HepG2 (cell line): ENCODE measurements around the gene NRBP1. TPM values are rescaled to one million over a fixed set of nuclear protein-coding genes. Genes with fewer than 3 reads are reported as not detected.

Source experiments
- HOMEZ ChIP-seq: IDR thresholded peaks from 2 replicates; pipeline ENCODE4 v1.6.1; 2016; ENCODE audit warnings: low read depth
- KDM5A ChIP-seq: fragments of 200-600 bp; sonication (generic); IDR thresholded peaks from 2 replicates; pipeline ENCODE4 v1.7.0; 2018; ENCODE audit warnings: antibody characterized with exemption, mild to moderate bottlenecking, low read length, borderline replicate concordance
- MBNL3 ChIP-seq: fragments of 250-450 bp; sonication (Bioruptor Pico); conservative IDR thresholded peaks from 2 replicates; pipeline ENCODE4 v1.8.0; 2022; ENCODE audit warnings: mild to moderate bottlenecking, inconsistent platforms
- MZF1 ChIP-seq: sonication (generic); formaldehyde crosslinking; IDR thresholded peaks from 2 replicates; pipeline ENCODE4 v1.8.1; 2023; ENCODE audit warnings: mild to moderate bottlenecking, missing genetic modification reagents, borderline replicate concordance
- POLR2AphosphoS2 ChIP-seq: IDR thresholded peaks from 2 replicates; pipeline ENCODE4 v1.6.1; 2011; ENCODE audit warnings: low read depth, low read length, improper control_type of control experiment
- PRPF4 ChIP-seq: fragments of 200-400 bp; formaldehyde crosslinking; IDR thresholded peaks from 2 replicates; pipeline ENCODE4 v1.6.1; 2016; ENCODE audit warnings: low read length, low read depth; ENCODE audit not compliant: poor library complexity, severe bottlenecking
- RBM22 ChIP-seq: fragments of 200-400 bp; formaldehyde crosslinking; optimal IDR thresholded peaks from 2 replicates; pipeline ENCODE3; 2017; ENCODE audit warnings: mild to moderate bottlenecking, low read length, moderate library complexity
- SAP130 ChIP-seq: IDR thresholded peaks from 2 replicates; pipeline ENCODE4 v1.6.1; 2016; ENCODE audit warnings: low read depth
- TGIF2 ChIP-seq: IDR thresholded peaks from 2 replicates; pipeline ENCODE4 v1.6.1; 2016; ENCODE audit warnings: control low read depth, missing compliant biosample characterization
- ZMYM2 ChIP-seq: sonication (generic); formaldehyde crosslinking; IDR thresholded peaks from 2 replicates; pipeline ENCODE4 v1.8.0; 2022; ENCODE audit warnings: mild to moderate bottlenecking, missing genetic modification reagents
- ZNF225 ChIP-seq: sonication (generic); formaldehyde crosslinking; IDR thresholded peaks from 2 replicates; pipeline ENCODE4 v1.4.0; 2020; ENCODE audit warnings: mild to moderate bottlenecking, missing genetic modification reagents
- ZNF232 ChIP-seq: sonication (generic); formaldehyde crosslinking; IDR thresholded peaks from 2 replicates; pipeline ENCODE4 v1.4.0; 2020; ENCODE audit warnings: missing genetic modification reagents, borderline replicate concordance
- ZNF296 ChIP-seq: sonication (generic); formaldehyde crosslinking; conservative IDR thresholded peaks from 2 replicates; pipeline ENCODE4 v1.5.0; 2020; ENCODE audit warnings: mild to moderate bottlenecking, missing genetic modification reagents
- ZNF451 ChIP-seq: sonication (generic); formaldehyde crosslinking; IDR thresholded peaks from 2 replicates; pipeline ENCODE4 v1.5.0; 2020; ENCODE audit warnings: mild to moderate bottlenecking, missing genetic modification reagents
- ZNF772 ChIP-seq: sonication (generic); formaldehyde crosslinking; IDR thresholded peaks from 2 replicates; pipeline ENCODE4 v1.5.0; 2020; ENCODE audit warnings: mild to moderate bottlenecking, missing genetic modification reagents
- polyA plus RNA-seq, 8 experiments: library from polyadenylated mRNA; depleted of rRNA in 3 of 8; stranded (reverse) in 7 of 8; unstranded in 1 of 8; fragments of >200 nt; fragmentation: Illumina TruSeq in 4 of 8; extraction: Trizol in 4 of 8; gene quantifications; 2 replicates each; pipeline versions ENCODE4 v1.2.1 to v1.2.3, GENCODE V29; 2011 to 2016; ENCODE audit warnings: low read depth in 4 of 8, missing spikeins in 1 of 8, mixed read lengths in 1 of 8; ENCODE audit not compliant: insufficient read depth in 1 of 8
- total RNA-seq, 5 experiments: library from RNA; depleted of rRNA; stranded (reverse); fragments of >200 nt; fragmentation: Illumina TruSeq; extraction: Trizol; gene quantifications; 2 replicates each; pipeline ENCODE4 v1.2.3, GENCODE V29; 2016; ENCODE audit warnings: low read depth in 1 of 5
- TF ChIP-seq, protein P1 (sequence below): IDR thresholded peaks from 2 replicates; pipeline ENCODE4 v1.6.1; 2018; ENCODE audit warnings: missing genetic modification reagents
- TF ChIP-seq, protein P2 (sequence below): sonication (generic); formaldehyde crosslinking; IDR thresholded peaks from 2 replicates; pipeline ENCODE4 v1.5.0; 2020; ENCODE audit warnings: mild to moderate bottlenecking, missing genetic modification reagents, borderline replicate concordance
- TF ChIP-seq, protein P3 (sequence below): sonication (generic); formaldehyde crosslinking; IDR thresholded peaks from 2 replicates; pipeline ENCODE4 v1.4.0; 2020; ENCODE audit warnings: missing genetic modification reagents
- TF ChIP-seq, protein P4 (sequence below): sonication (generic); formaldehyde crosslinking; IDR thresholded peaks from 2 replicates; pipeline ENCODE4 v1.4.0; 2020; ENCODE audit warnings: missing genetic modification reagents, mild to moderate bottlenecking, borderline replicate concordance

NRBP1 gene
- total and polyA plus RNA-seq, 2 of the 13 experiments (the other 11 are each of a cell fraction or from before 2014, with no cell fraction given) = 165 to 240 TPM

GRCh38 chr2:27409321-27410073 lies 18.9 kb upstream of the NRBP1 start, which contains the start of gene PPM1G (continued):
- peak; percentile 68; the same call in 1 of the 2 replicates for TF ChIP-seq HOMEZ
- no peak for TF ChIP-seq MBNL3 (CRISPR knock-in tag)
- TF ChIP-seq ZMYM2 (CRISPR knock-in tag) = no peak
- no peak for TF ChIP-seq TGIF2 (CRISPR knock-in tag)
- TF ChIP-seq ZNF451 (CRISPR knock-in tag) = peak; percentile 90
- TF ChIP-seq, protein P1, sequence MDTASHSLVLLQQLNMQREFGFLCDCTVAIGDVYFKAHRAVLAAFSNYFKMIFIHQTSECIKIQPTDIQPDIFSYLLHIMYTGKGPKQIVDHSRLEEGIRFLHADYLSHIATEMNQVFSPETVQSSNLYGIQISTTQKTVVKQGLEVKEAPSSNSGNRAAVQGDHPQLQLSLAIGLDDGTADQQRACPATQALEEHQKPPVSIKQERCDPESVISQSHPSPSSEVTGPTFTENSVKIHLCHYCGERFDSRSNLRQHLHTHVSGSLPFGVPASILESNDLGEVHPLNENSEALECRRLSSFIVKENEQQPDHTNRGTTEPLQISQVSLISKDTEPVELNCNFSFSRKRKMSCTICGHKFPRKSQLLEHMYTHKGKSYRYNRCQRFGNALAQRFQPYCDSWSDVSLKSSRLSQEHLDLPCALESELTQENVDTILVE (CRISPR knock-in tag) = peak; percentile 91; the same call in 1 of the 2 replicates
- TF ChIP-seq ZNF225 (CRISPR knock-in tag) = peak; percentile 88; the same call in 1 of the 2 replicates
- TF ChIP-seq PRPF4 = no peak
- TF ChIP-seq ZNF232 (CRISPR knock-in tag) = peak; percentile 51; the same call in 1 of the 2 replicates
- TF ChIP-seq SAP130 (CRISPR knock-in tag) = peak; percentile 97
- TF ChIP-seq ZNF296 = 0 out of 2 replicates have a peak, but pooled peaks have one; percentile 13
- TF ChIP-seq POLR2AphosphoS2 = 0 out of 2 replicates have a peak, but pooled peaks have one; percentile 53
- TF ChIP-seq KDM5A = peak; percentile 72
- TF ChIP-seq, protein P2, sequence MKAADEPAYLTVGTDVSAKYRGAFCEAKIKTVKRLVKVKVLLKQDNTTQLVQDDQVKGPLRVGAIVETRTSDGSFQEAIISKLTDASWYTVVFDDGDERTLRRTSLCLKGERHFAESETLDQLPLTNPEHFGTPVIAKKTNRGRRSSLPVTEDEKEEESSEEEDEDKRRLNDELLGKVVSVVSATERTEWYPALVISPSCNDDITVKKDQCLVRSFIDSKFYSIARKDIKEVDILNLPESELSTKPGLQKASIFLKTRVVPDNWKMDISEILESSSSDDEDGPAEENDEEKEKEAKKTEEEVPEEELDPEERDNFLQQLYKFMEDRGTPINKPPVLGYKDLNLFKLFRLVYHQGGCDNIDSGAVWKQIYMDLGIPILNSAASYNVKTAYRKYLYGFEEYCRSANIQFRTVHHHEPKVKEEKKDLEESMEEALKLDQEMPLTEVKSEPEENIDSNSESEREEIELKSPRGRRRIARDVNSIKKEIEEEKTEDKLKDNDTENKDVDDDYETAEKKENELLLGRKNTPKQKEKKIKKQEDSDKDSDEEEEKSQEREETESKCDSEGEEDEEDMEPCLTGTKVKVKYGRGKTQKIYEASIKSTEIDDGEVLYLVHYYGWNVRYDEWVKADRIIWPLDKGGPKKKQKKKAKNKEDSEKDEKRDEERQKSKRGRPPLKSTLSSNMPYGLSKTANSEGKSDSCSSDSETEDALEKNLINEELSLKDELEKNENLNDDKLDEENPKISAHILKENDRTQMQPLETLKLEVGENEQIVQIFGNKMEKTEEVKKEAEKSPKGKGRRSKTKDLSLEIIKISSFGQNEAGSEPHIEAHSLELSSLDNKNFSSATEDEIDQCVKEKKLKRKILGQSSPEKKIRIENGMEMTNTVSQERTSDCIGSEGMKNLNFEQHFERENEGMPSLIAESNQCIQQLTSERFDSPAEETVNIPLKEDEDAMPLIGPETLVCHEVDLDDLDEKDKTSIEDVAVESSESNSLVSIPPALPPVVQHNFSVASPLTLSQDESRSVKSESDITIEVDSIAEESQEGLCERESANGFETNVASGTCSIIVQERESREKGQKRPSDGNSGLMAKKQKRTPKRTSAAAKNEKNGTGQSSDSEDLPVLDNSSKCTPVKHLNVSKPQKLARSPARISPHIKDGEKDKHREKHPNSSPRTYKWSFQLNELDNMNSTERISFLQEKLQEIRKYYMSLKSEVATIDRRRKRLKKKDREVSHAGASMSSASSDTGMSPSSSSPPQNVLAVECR (CRISPR knock-in tag) = peak; percentile 98
- TF ChIP-seq ZNF772 (CRISPR knock-in tag) = peak; percentile 38; the same call in 1 of the 2 replicates
- TF ChIP-seq RBM22 = peak; percentile 64
- TF ChIP-seq, protein P3, sequence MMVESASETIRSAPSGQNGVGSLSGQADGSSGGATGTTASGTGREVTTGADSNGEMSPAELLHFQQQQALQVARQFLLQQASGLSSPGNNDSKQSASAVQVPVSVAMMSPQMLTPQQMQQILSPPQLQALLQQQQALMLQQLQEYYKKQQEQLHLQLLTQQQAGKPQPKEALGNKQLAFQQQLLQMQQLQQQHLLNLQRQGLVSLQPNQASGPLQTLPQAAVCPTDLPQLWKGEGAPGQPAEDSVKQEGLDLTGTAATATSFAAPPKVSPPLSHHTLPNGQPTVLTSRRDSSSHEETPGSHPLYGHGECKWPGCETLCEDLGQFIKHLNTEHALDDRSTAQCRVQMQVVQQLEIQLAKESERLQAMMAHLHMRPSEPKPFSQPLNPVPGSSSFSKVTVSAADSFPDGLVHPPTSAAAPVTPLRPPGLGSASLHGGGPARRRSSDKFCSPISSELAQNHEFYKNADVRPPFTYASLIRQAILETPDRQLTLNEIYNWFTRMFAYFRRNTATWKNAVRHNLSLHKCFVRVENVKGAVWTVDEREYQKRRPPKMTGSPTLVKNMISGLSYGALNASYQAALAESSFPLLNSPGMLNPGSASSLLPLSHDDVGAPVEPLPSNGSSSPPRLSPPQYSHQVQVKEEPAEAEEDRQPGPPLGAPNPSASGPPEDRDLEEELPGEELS = peak; percentile 44; the same call in 1 of the 2 replicates
- peak; percentile 30; the same call in 1 of the 2 replicates for TF ChIP-seq MZF1 (CRISPR knock-in tag)
- TF ChIP-seq, protein P4, sequence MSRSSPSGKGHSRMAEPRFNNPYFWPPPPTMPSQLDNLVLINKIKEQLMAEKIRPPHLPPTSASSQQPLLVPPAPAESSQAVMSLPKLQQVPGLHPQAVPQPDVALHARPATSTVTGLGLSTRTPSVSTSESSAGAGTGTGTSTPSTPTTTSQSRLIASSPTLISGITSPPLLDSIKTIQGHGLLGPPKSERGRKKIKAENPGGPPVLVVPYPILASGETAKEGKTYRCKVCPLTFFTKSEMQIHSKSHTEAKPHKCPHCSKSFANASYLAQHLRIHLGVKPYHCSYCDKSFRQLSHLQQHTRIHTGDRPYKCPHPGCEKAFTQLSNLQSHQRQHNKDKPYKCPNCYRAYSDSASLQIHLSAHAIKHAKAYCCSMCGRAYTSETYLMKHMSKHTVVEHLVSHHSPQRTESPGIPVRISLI = peak; percentile 64; the same call in 1 of the 2 replicates
